K562 (cell line): ENCODE results near the gene ORAI3. TPM values are rescaled to one million over a fixed set of nuclear protein-coding genes. Genes with fewer than 3 reads are reported as not detected.

Experiments used
- CHCHD3 ChIP-seq: fragments of 250-450 bp; sonication (Bioruptor Pico); IDR thresholded peaks from 2 replicates; pipeline ENCODE4 v2.1.2; 2022; ENCODE audit warnings: mild to moderate bottlenecking
- CSDE1 ChIP-seq, 2 experiments: fragments of 450-650 bp; IDR thresholded peaks; 2 replicates each; pipeline ENCODE4 v1.6.1; 2016; ENCODE audit warnings: mild to moderate bottlenecking in 1 of 2
- CTCF ChIP-seq, 3 experiments: IDR thresholded peaks in 2 of 3; conservative IDR thresholded peaks in 1 of 3; 2 replicates each; pipeline ENCODE4 v1.5.1; 2011 to 2012; ENCODE audit warnings: low read length in 3 of 3, mild to moderate bottlenecking in 3 of 3, control low read depth in 2 of 3, improper control_type of control experiment in 1 of 3, inconsistent platforms in 1 of 3, low read depth in 1 of 3, mixed read lengths in 1 of 3, moderate library complexity in 1 of 3; ENCODE audit not compliant: insufficient read depth in 2 of 3
- DNMT1 ChIP-seq: fragments of 450-650 bp; IDR thresholded peaks from 2 replicates; pipeline ENCODE4 v1.6.1; 2016; ENCODE audit warnings: antibody characterized with exemption, mild to moderate bottlenecking
- HDGF ChIP-seq: fragments of 450-650 bp; IDR thresholded peaks from 2 replicates; pipeline ENCODE4 v1.6.1; 2016
- MTF1 ChIP-seq: fragments of 250-450 bp; sonication (Bioruptor Pico); IDR thresholded peaks from 2 replicates; pipeline ENCODE4 v1.9.0; 2021; ENCODE audit warnings: moderate library complexity, mild to moderate bottlenecking, inconsistent platforms, borderline replicate concordance
- NFYB ChIP-seq: IDR thresholded peaks from 2 replicates; pipeline ENCODE4 v1.6.1; 2011; ENCODE audit warnings: mild to moderate bottlenecking, moderate library complexity; ENCODE audit not compliant: insufficient read length; ENCODE audit errors: extremely low read depth
- NR2C1 ChIP-seq, 2 experiments: fragments of 450-650 bp; IDR thresholded peaks; 2 replicates each; pipeline ENCODE4 v1.6.1; 2017; ENCODE audit warnings: mild to moderate bottlenecking in 2 of 2, antibody characterized with exemption in 1 of 2, inconsistent platforms in 1 of 2, missing compliant biosample characterization in 1 of 2, missing genetic modification characterization in 1 of 2
- PKNOX1 ChIP-seq: fragments of 450-650 bp; IDR thresholded peaks from 2 replicates; pipeline ENCODE4 v1.6.1; 2016
- RBM39 ChIP-seq: fragments of 200-400 bp; formaldehyde crosslinking; optimal IDR thresholded peaks from 2 replicates; pipeline ENCODE3; 2018; ENCODE audit warnings: low read depth, low read length
- TCFL5 ChIP-seq: fragments of 250-450 bp; sonication (Bioruptor Pico); conservative IDR thresholded peaks from 2 replicates; pipeline ENCODE4 v1.6.1; 2021; ENCODE audit warnings: mild to moderate bottlenecking, moderate library complexity, matching md5 sums
- YY1 ChIP-seq, 3 experiments: IDR thresholded peaks; 2 replicates each; pipeline ENCODE4 v1.6.1; 2011; ENCODE audit warnings: low read length in 2 of 3, mild to moderate bottlenecking in 2 of 3, moderate library complexity in 2 of 3, borderline replicate concordance in 1 of 3, control low read depth in 1 of 3, low read depth in 1 of 3; ENCODE audit not compliant: insufficient read depth in 3 of 3, insufficient replicate concordance in 2 of 3, control insufficient read depth in 1 of 3, insufficient read length in 1 of 3; ENCODE audit errors: extremely low read depth in 1 of 3
- ZNF324 ChIP-seq: fragments of 250-450 bp; sonication (Bioruptor Pico); IDR thresholded peaks from 2 replicates; pipeline ENCODE4 v1.4.0; 2020; ENCODE audit warnings: mild to moderate bottlenecking
- ZNF354B ChIP-seq: fragments of 250-450 bp; sonication (Bioruptor Pico); IDR thresholded peaks from 2 replicates; pipeline ENCODE4 v1.4.0; 2020
- ZNF76 ChIP-seq: fragments of 250-450 bp; sonication (Bioruptor Pico); IDR thresholded peaks from 2 replicates; pipeline ENCODE4 v1.4.0; 2020; ENCODE audit warnings: mild to moderate bottlenecking, moderate library complexity, borderline replicate concordance
- polyA plus RNA-seq, 8 experiments: library from polyadenylated mRNA; depleted of rRNA in 4 of 8; stranded (reverse) in 5 of 8; unstranded in 3 of 8; fragments of >200 nt; fragmentation: Nextera tagmentation in 2 of 8; fragmentation: Illumina TruSeq in 1 of 8; extraction: Ambion mirVana in 2 of 8; extraction: Trizol in 1 of 8; gene quantifications; 2 replicates each; pipeline versions ENCODE4 v1.2.1 to v1.2.3, GENCODE V29; 2011 to 2014; ENCODE audit warnings: inconsistent platforms in 1 of 8, missing spikeins in 1 of 8
- total RNA-seq, 7 experiments: library from RNA; depleted of rRNA in 6 of 7; stranded (reverse); fragments of >200 nt in 6 of 7; fragmentation: Illumina TruSeq in 2 of 7; extraction: Trizol in 2 of 7; gene quantifications; 2 replicates each; pipeline versions ENCODE4 v1.2.1 to v1.2.3, GENCODE V29; 2011 to 2021; ENCODE audit warnings: low replicate concordance in 1 of 7
- TF ChIP-seq, protein P1 (sequence below): IDR thresholded peaks from 3 replicates; pipeline ENCODE4 v1.6.1; 2011; ENCODE audit warnings: borderline replicate concordance, mild to moderate bottlenecking; ENCODE audit not compliant: insufficient read length, insufficient read depth
- TF ChIP-seq, protein P2 (sequence below): fragments of 450-650 bp; IDR thresholded peaks from one replicate; pipeline ENCODE4 v1.6.1; 2018; ENCODE audit warnings: mild to moderate bottlenecking, moderate library complexity; ENCODE audit not compliant: partially characterized antibody
- TF ChIP-seq, protein P3 (sequence below): fragments of 250-450 bp; sonication (Bioruptor Pico); IDR thresholded peaks from 2 replicates; pipeline ENCODE4 v1.9.0; 2021; ENCODE audit warnings: mild to moderate bottlenecking, inconsistent platforms

ORAI3 gene
- total and polyA plus RNA-seq, 9 of the 15 experiments (the other 6 are each of a cell fraction or from before 2014, with no cell fraction given) = 4.9 to 23.3 (median 14.1) TPM

GRCh38 chr16:30947859-30948666 is 805 bp upstream of the ORAI3 start (continued):
- TF ChIP-seq CTCF (IDR thresholded peaks at IDR 0.05 in 2 of 3, conservative IDR thresholded peaks at IDR 0.05 in 1 of 3; ENCODE audit: insufficient read depth in 2 of 3, low read depth in 1 of 3, low read length in 3 of 3) = no peak
- no peak for TF ChIP-seq HDGF
- no peak for TF ChIP-seq RBM39
- TF ChIP-seq, protein P1, sequence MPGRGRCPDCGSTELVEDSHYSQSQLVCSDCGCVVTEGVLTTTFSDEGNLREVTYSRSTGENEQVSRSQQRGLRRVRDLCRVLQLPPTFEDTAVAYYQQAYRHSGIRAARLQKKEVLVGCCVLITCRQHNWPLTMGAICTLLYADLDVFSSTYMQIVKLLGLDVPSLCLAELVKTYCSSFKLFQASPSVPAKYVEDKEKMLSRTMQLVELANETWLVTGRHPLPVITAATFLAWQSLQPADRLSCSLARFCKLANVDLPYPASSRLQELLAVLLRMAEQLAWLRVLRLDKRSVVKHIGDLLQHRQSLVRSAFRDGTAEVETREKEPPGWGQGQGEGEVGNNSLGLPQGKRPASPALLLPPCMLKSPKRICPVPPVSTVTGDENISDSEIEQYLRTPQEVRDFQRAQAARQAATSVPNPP = no peak
- TF ChIP-seq DNMT1 = no peak
- TF ChIP-seq ZNF76 (CRISPR knock-in tag) = no peak
- TF ChIP-seq ZNF324 (CRISPR knock-in tag) = no peak
- no peak for TF ChIP-seq MTF1 (CRISPR knock-in tag)
- TF ChIP-seq, protein P2, sequence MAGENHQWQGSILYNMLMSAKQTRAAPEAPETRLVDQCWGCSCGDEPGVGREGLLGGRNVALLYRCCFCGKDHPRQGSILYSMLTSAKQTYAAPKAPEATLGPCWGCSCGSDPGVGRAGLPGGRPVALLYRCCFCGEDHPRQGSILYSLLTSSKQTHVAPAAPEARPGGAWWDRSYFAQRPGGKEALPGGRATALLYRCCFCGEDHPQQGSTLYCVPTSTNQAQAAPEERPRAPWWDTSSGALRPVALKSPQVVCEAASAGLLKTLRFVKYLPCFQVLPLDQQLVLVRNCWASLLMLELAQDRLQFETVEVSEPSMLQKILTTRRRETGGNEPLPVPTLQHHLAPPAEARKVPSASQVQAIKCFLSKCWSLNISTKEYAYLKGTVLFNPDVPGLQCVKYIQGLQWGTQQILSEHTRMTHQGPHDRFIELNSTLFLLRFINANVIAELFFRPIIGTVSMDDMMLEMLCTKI = no peak
- peak in 1 of 2 experiments; percentile 95; a peak in 2 of 4 replicates for TF ChIP-seq CSDE1 (IDR thresholded peaks at IDR 0.05)
- TF ChIP-seq TCFL5 (CRISPR knock-in tag) = no peak
- TF ChIP-seq NR2C1 (IDR thresholded peaks at IDR 0.05) = no peak
- no peak for TF ChIP-seq NR2C1 (tag; IDR thresholded peaks at IDR 0.05)
- TF ChIP-seq, protein P3, sequence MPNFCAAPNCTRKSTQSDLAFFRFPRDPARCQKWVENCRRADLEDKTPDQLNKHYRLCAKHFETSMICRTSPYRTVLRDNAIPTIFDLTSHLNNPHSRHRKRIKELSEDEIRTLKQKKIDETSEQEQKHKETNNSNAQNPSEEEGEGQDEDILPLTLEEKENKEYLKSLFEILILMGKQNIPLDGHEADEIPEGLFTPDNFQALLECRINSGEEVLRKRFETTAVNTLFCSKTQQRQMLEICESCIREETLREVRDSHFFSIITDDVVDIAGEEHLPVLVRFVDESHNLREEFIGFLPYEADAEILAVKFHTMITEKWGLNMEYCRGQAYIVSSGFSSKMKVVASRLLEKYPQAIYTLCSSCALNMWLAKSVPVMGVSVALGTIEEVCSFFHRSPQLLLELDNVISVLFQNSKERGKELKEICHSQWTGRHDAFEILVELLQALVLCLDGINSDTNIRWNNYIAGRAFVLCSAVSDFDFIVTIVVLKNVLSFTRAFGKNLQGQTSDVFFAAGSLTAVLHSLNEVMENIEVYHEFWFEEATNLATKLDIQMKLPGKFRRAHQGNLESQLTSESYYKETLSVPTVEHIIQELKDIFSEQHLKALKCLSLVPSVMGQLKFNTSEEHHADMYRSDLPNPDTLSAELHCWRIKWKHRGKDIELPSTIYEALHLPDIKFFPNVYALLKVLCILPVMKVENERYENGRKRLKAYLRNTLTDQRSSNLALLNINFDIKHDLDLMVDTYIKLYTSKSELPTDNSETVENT = no peak
- no peak for TF ChIP-seq CHCHD3 (CRISPR knock-in tag)
- peak in 2 of 3 experiments; percentile 21 to 50 for TF ChIP-seq YY1 (IDR thresholded peaks at IDR 0.05; ENCODE audit: borderline replicate concordance in 1 of 3, control insufficient read depth in 1 of 3, extremely low read depth in 1 of 3, insufficient read depth in 3 of 3, insufficient read length in 1 of 3, insufficient replicate concordance in 2 of 3, low read depth in 1 of 3, low read length in 2 of 3)
- TF ChIP-seq ZNF354B (CRISPR knock-in tag) = no peak
- peak; percentile 98 for TF ChIP-seq PKNOX1
- TF ChIP-seq NFYB = peak; percentile 32
